ENCODE results near the gene WDR3. TPM values are rescaled to one million over a fixed set of nuclear protein-coding genes. Genes with fewer than 3 reads are reported as not detected.

The WDR3 gene
- total RNA-seq, 1 donor, result 13.4 TPM

- DNase-seq (ENCODE audit: low read depth), result no peak
- no peak for TF ChIP-seq CTCF (IDR thresholded peaks at IDR 0.05; ENCODE audit: insufficient read depth, low read length)
- H3K4me3 ChIP-seq (ENCODE audit: low read depth, low read length), result no peak overlapping the region
Observed at GRCh38 chr1:117985973-117986372, 56.4 kb downstream of the WDR3 start.

GRCh38 chr1:118004312-118004711 lies 74.8 kb downstream of the WDR3 start:
- no peak for DNase-seq (ENCODE audit: low read depth)
- no peak for TF ChIP-seq CTCF (IDR thresholded peaks at IDR 0.05; ENCODE audit: insufficient read depth, low read length)

GRCh38 chr1:118007391-118007790 lies 77.9 kb downstream of the WDR3 start:
- H3K4me3 ChIP-seq (ENCODE audit: low read depth, low read length), result no peak overlapping the region
- TF ChIP-seq CTCF (IDR thresholded peaks at IDR 0.05; ENCODE audit: insufficient read depth, low read length), result no peak
- DNase-seq (ENCODE audit: low read depth), result no peak

More at GRCh38 chr1:118004312-118004711, 74.8 kb downstream of the WDR3 start:
- H3K4me3 ChIP-seq (ENCODE audit: low read depth, low read length), result no peak overlapping the region

- no peak for TF ChIP-seq CTCF (IDR thresholded peaks at IDR 0.05; ENCODE audit: insufficient read depth, low read length)
- no peak for DNase-seq (ENCODE audit: low read depth)
- H3K4me3 ChIP-seq (ENCODE audit: low read depth, low read length), result no peak overlapping the region
Observed at GRCh38 chr1:118008011-118008410, 78.5 kb downstream of the WDR3 start.

- no peak overlapping the region for H3K4me3 ChIP-seq (ENCODE audit: low read depth, low read length)
- no peak for TF ChIP-seq CTCF (IDR thresholded peaks at IDR 0.05; ENCODE audit: insufficient read depth, low read length)
- DNase-seq (ENCODE audit: low read depth), result no peak
Observed at GRCh38 chr1:118012515-118013124, 83.1 kb downstream of the WDR3 start.

GRCh38 chr1:118013336-118013735 lies 83.8 kb downstream of the WDR3 start:
- no peak for TF ChIP-seq CTCF (IDR thresholded peaks at IDR 0.05; ENCODE audit: insufficient read depth, low read length)
- H3K4me3 ChIP-seq (ENCODE audit: low read depth, low read length), result no peak overlapping the region
- DNase-seq (ENCODE audit: low read depth), result no peak

GRCh38 chr1:118013938-118014337 lies 84.4 kb downstream of the WDR3 start:
- no peak for TF ChIP-seq CTCF (IDR thresholded peaks at IDR 0.05; ENCODE audit: insufficient read depth, low read length)
- H3K4me3 ChIP-seq (ENCODE audit: low read depth, low read length), result no peak overlapping the region
- no peak for DNase-seq (ENCODE audit: low read depth)

Data from fibroblast of the aortic adventitia (primary cell).